ENCODE measurements around the gene HECTD4.

Gene HECTD4

GRCh38 chr12:112151766-112152541 is 230.3 kb downstream of the HECTD4 start:
- DNase-seq, result no peak

- DNase-seq, result no peak
Measured at GRCh38 chr12:112149596-112149995, 232.6 kb downstream of the HECTD4 start.

GRCh38 chr12:112148031-112148513 is 234.2 kb downstream of the HECTD4 start:
- DNase-seq, result no peak

- DNase-seq, result no peak
Measured at GRCh38 chr12:112146123-112146522, 236.1 kb downstream of the HECTD4 start.

GRCh38 chr12:112140728-112141127 is 241.5 kb downstream of the HECTD4 start:
- DNase-seq, result no peak

GRCh38 chr12:112134731-112135130 is 247.5 kb downstream of the HECTD4 start:
- no peak for DNase-seq

GRCh38 chr12:112133418-112133817 is 248.8 kb downstream of the HECTD4 start:
- no peak for DNase-seq

GRCh38 chr12:112131686-112132085 is 250.5 kb downstream of the HECTD4 start:
- DNase-seq, result no peak

- DNase-seq, result no peak
Measured at GRCh38 chr12:112130441-112130998, 251.7 kb downstream of the HECTD4 start.

- DNase-seq, result no peak
Measured at GRCh38 chr12:112126911-112127310, 255.3 kb downstream of the HECTD4 start.

GRCh38 chr12:112126000-112126438 is 256.2 kb downstream of the HECTD4 start:
- no peak for DNase-seq

- DNase-seq, result peak; percentile 99
Measured at GRCh38 chr12:112125250-112125999, 256.8 kb downstream of the HECTD4 start, which contains the start of gene TRAFD1. Gene TRAFD1 (plus strand): TSS chr12:112125560. CDS start chr12:112130523, 4,963 bp downstream.

GRCh38 chr12:112124918-112125249 is 257.3 kb downstream of the HECTD4 start:
- no peak for DNase-seq

- no peak for DNase-seq
Measured at GRCh38 chr12:112122823-112123690, 259.2 kb downstream of the HECTD4 start.

- no peak for DNase-seq
Measured at GRCh38 chr12:112121780-112122565, 260.3 kb downstream of the HECTD4 start.

GRCh38 chr12:112117685-112118084 is 264.5 kb downstream of the HECTD4 start:
- DNase-seq, result no peak

GRCh38 chr12:112116232-112117060 is 265.8 kb downstream of the HECTD4 start:
- DNase-seq, result no peak

- DNase-seq, result no peak
Measured at GRCh38 chr12:112115259-112116045, 266.8 kb downstream of the HECTD4 start.

GRCh38 chr12:112112409-112113133 is 269.7 kb downstream of the HECTD4 start:
- peak; percentile 20 for DNase-seq

Data from stimulated activated CD4-positive, alpha-beta T cell treated with anti-CD3 and anti-CD28 coated beads, Interleukin-15, amount 100 ng/mL, for 24 hours (primary cell).